ENCODE data around the gene NFATC2.

DNA sequence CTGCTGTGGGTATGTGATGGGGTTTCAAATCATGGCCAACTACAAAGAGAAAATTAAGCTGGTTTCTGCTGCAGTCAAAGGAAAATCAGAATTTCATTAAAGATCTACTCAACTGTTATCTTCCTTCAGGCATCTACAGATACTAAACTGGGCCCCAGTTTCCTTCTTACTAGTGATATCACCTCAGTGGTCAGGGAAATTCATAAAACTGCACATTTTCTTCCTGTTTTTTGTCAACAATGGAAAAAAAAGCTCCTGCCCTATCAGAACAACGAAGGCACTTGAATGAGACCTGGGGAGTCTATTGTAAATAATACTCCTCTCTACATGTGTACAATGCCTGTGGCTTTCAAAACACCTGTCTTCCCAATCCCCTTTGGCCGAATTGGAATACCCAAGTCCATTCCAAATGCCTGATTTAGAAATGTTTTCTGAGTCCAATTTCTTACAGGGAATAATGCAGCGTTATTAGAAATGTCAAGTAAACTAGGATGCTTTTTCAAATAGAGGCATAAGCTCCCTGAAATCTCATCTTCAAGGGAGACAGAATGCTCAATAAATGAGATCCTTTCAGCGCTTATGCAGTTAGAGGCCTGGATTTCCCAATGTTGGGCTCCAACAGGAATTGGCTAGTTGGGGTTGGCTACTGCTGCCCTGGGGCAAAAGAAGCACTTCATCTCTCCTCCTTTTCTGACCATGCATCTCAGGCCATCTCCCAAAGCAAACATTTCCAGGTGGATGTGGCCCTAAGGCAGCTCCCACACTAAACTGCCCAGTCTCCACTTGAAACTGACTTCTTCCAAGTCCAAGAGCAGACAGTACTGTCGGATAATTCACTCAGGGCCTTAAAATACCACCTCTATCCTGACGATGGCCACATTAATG lies 143.3 kb downstream of the NFATC2 start:
- TF ChIP-seq, protein P1, sequence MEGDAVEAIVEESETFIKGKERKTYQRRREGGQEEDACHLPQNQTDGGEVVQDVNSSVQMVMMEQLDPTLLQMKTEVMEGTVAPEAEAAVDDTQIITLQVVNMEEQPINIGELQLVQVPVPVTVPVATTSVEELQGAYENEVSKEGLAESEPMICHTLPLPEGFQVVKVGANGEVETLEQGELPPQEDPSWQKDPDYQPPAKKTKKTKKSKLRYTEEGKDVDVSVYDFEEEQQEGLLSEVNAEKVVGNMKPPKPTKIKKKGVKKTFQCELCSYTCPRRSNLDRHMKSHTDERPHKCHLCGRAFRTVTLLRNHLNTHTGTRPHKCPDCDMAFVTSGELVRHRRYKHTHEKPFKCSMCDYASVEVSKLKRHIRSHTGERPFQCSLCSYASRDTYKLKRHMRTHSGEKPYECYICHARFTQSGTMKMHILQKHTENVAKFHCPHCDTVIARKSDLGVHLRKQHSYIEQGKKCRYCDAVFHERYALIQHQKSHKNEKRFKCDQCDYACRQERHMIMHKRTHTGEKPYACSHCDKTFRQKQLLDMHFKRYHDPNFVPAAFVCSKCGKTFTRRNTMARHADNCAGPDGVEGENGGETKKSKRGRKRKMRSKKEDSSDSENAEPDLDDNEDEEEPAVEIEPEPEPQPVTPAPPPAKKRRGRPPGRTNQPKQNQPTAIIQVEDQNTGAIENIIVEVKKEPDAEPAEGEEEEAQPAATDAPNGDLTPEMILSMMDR (IDR thresholded peaks at IDR 0.05) = no peak
- TF ChIP-seq POLR2A (IDR thresholded peaks at IDR 0.05) = no peak
